GM12875 (cell line): ENCODE results near the gene MED26.
A peak's percentile ranks its signal among the peaks of the same experiment; 100 is the strongest.

Source experiments
- H3K4me3 ChIP-seq: one replicate; pipeline ENCODE4 v1.5.1; 2011; ENCODE audit warnings: low read depth, low read length, control low read depth
- CTCF ChIP-seq: IDR thresholded peaks from 2 replicates; pipeline ENCODE4 v1.5.1; 2011; ENCODE audit warnings: low read depth, mild to moderate bottlenecking, control low read depth, inconsistent platforms, low read length, moderate library complexity, borderline replicate concordance; ENCODE audit not compliant: insufficient read depth

MED26 gene

GRCh38 chr19:16627193-16627927, 644 bp downstream of the MED26 start:
- peak overlapping the region; percentile 77 for H3K4me3 ChIP-seq
- no peak for TF ChIP-seq CTCF

GRCh38 chr19:16626796-16627192, 1.2 kb downstream of the MED26 start:
- TF ChIP-seq CTCF = no peak
- peak overlapping the region; percentile 77 for H3K4me3 ChIP-seq

GRCh38 chr19:16625163-16625958, 2.6 kb downstream of the MED26 start:
- TF ChIP-seq CTCF = no peak

GRCh38 chr19:16624236-16624635, 3.8 kb downstream of the MED26 start:
- H3K4me3 ChIP-seq = no peak overlapping the region
- no peak for TF ChIP-seq CTCF

More at GRCh38 chr19:16625163-16625958, 2.6 kb downstream of the MED26 start:
- H3K4me3 ChIP-seq = no peak overlapping the region

- H3K4me3 ChIP-seq = no peak overlapping the region
- TF ChIP-seq CTCF = no peak
These were observed 4.4 kb downstream of the MED26 start for GRCh38 chr19:16623576-16623975.

- H3K4me3 ChIP-seq = no peak overlapping the region
- TF ChIP-seq CTCF = no peak
These were observed 4.9 kb downstream of the MED26 start for GRCh38 chr19:16623066-16623465.
